CD4-positive, alpha-beta T cell treated with Interferon gamma for 1 hour (primary cell): ENCODE data around the gene DDR2.
"Not testable (repeated sequence)": the region's sequence is repeated elsewhere in the genome, so short reads cannot be mapped to it uniquely, and the experiment has no call there.

Source experiments
- DNase-seq: peaks from one replicate; pipeline ENCODE4 v3.0.0-alpha.2; 2020

DDR2 gene

GRCh38 chr1:162727493-162727892 is 95.2 kb downstream of the DDR2 start:
- DNase-seq, result not testable (repeated sequence)

- DNase-seq, result no peak
Observed at GRCh38 chr1:162728573-162728972, 96.3 kb downstream of the DDR2 start.

- DNase-seq, result not testable (repeated sequence)
Observed at GRCh38 chr1:162729195-162729774, 97.0 kb downstream of the DDR2 start.

- DNase-seq, result no peak
Observed at GRCh38 chr1:162732094-162732493, 99.8 kb downstream of the DDR2 start.

GRCh38 chr1:162732566-162733335 is 100.5 kb downstream of the DDR2 start:
- no peak for DNase-seq

GRCh38 chr1:162733336-162733590 is 101.0 kb downstream of the DDR2 start:
- no peak for DNase-seq

- no peak for DNase-seq
Observed at GRCh38 chr1:162734047-162734446, 101.8 kb downstream of the DDR2 start.

- no peak for DNase-seq
Observed at GRCh38 chr1:162736184-162736583, 103.9 kb downstream of the DDR2 start.

GRCh38 chr1:162736633-162737067 is 104.4 kb downstream of the DDR2 start:
- no peak for DNase-seq

GRCh38 chr1:162740755-162741154 is 108.5 kb downstream of the DDR2 start:
- DNase-seq, result no peak

- DNase-seq, result no peak
Observed at GRCh38 chr1:162741574-162741973, 109.3 kb downstream of the DDR2 start.

GRCh38 chr1:162746264-162746942 is 114.1 kb downstream of the DDR2 start:
- not testable (repeated sequence) for DNase-seq

- DNase-seq, result no peak
Observed at GRCh38 chr1:162753001-162753658, 120.9 kb downstream of the DDR2 start.

- no peak for DNase-seq
Observed at GRCh38 chr1:162753998-162754585, 121.8 kb downstream of the DDR2 start.

GRCh38 chr1:162755306-162755705 is 123.0 kb downstream of the DDR2 start:
- no peak for DNase-seq

GRCh38 chr1:162756523-162756922 is 124.3 kb downstream of the DDR2 start:
- no peak for DNase-seq

- no peak for DNase-seq
Observed at GRCh38 chr1:162757476-162757875, 125.2 kb downstream of the DDR2 start.

- DNase-seq, result no peak
Observed at GRCh38 chr1:162765788-162766187, 133.5 kb downstream of the DDR2 start.

- no peak for DNase-seq
Observed at GRCh38 chr1:162772571-162773154, 140.4 kb downstream of the DDR2 start.

- no peak for DNase-seq
Observed at GRCh38 chr1:162774007-162774406, 141.7 kb downstream of the DDR2 start.

GRCh38 chr1:162779043-162779442 is 146.8 kb downstream of the DDR2 start:
- DNase-seq, result no peak

- DNase-seq, result no peak
Observed at GRCh38 chr1:162782671-162783070, 150.4 kb downstream of the DDR2 start.

GRCh38 chr1:162784926-162785325 is 152.7 kb downstream of the DDR2 start:
- DNase-seq, result not testable (repeated sequence)
